Measurements from ENCODE around the gene NSD2.

Gene NSD2

GRCh38 chr4:1961563-1961962 lies 90.4 kb downstream of the NSD2 start:
- no peak overlapping the region for H3K27ac ChIP-seq
- no peaks in the 10 kb centered on the region for H3K36me3 ChIP-seq (ENCODE audit: control insufficient read depth, insufficient read depth, low read length)
- no peaks in the 10 kb centered on the region for H3K79me2 ChIP-seq
- H3K9ac ChIP-seq: no peak overlapping the region
- H3K4me3 ChIP-seq (ENCODE audit: low read depth, low read length): no peak overlapping the region
- TF ChIP-seq CTCF (IDR thresholded peaks at IDR 0.05): no peak
- no peak overlapping the region for H3K4me2 ChIP-seq (ENCODE audit: low read length)
- H3K27me3 ChIP-seq (ENCODE audit: control insufficient read depth, insufficient read depth, low read length): no peaks in the 10 kb centered on the region
- H2AFZ ChIP-seq: no peak overlapping the region
- H3K4me1 ChIP-seq: no peaks in the 10 kb centered on the region
- no peaks in the 10 kb centered on the region for H3K9me3 ChIP-seq (ENCODE audit: control insufficient read depth, low read length)

- Histone ChIP-seq H3K4me3 (ENCODE audit: low read depth, low read length) (no peak overlapping the region), H3K27me3 (ENCODE audit: control insufficient read depth, insufficient read depth, low read length) (no peaks in the 10 kb centered on the region), H2AFZ (no peak overlapping the region), H3K9me3 (ENCODE audit: control insufficient read depth, low read length) (no peaks in the 10 kb centered on the region), H3K79me2 (no peaks in the 10 kb centered on the region), H3K27ac (no peak overlapping the region), H3K9ac (no peak overlapping the region), H3K36me3 (ENCODE audit: control insufficient read depth, insufficient read depth, low read length) (no peaks in the 10 kb centered on the region), H3K4me2 (ENCODE audit: low read length) (no peak overlapping the region), H3K4me1 (no peaks in the 10 kb centered on the region)
- TF ChIP-seq CTCF (IDR thresholded peaks at IDR 0.05): no peak
Measured at GRCh38 chr4:1962980-1963379, 91.8 kb downstream of the NSD2 start.

- no peaks in the 10 kb centered on the region for H3K36me3 ChIP-seq (ENCODE audit: control insufficient read depth, insufficient read depth, low read length)
Measured at GRCh38 chr4:1964443-1964842, 93.2 kb downstream of the NSD2 start.

GRCh38 chr4:1964971-1965370 lies 93.8 kb downstream of the NSD2 start:
- Histone ChIP-seq H3K9ac (no peak overlapping the region), H3K4me2 (ENCODE audit: low read length) (no peak overlapping the region), H3K9me3 (ENCODE audit: control insufficient read depth, low read length) (no peaks in the 10 kb centered on the region), H2AFZ (no peak overlapping the region), H3K36me3 (ENCODE audit: control insufficient read depth, insufficient read depth, low read length) (no peaks in the 10 kb centered on the region), H3K79me2 (no peaks in the 10 kb centered on the region), H3K27me3 (ENCODE audit: control insufficient read depth, insufficient read depth, low read length) (no peaks in the 10 kb centered on the region), H3K27ac (no peak overlapping the region), H3K4me3 (ENCODE audit: low read depth, low read length) (no peak overlapping the region), H3K4me1 (no peaks in the 10 kb centered on the region)
- no peak for TF ChIP-seq CTCF (IDR thresholded peaks at IDR 0.05)

More at GRCh38 chr4:1964443-1964842, 93.2 kb downstream of the NSD2 start:
- no peak for TF ChIP-seq CTCF (IDR thresholded peaks at IDR 0.05)
- H3K4me1 ChIP-seq: no peaks in the 10 kb centered on the region
- H3K79me2 ChIP-seq: no peaks in the 10 kb centered on the region
- no peak overlapping the region for H3K4me2 ChIP-seq (ENCODE audit: low read length)
- no peak overlapping the region for H3K4me3 ChIP-seq (ENCODE audit: low read depth, low read length)
- no peak overlapping the region for H2AFZ ChIP-seq
- no peak overlapping the region for H3K27ac ChIP-seq
- H3K9ac ChIP-seq: no peak overlapping the region
- H3K27me3 ChIP-seq (ENCODE audit: control insufficient read depth, insufficient read depth, low read length): no peaks in the 10 kb centered on the region
- no peaks in the 10 kb centered on the region for H3K9me3 ChIP-seq (ENCODE audit: control insufficient read depth, low read length)

- H3K9ac ChIP-seq: no peak overlapping the region
- no peaks in the 10 kb centered on the region for H3K27me3 ChIP-seq (ENCODE audit: control insufficient read depth, insufficient read depth, low read length)
- H3K4me1 ChIP-seq: no peaks in the 10 kb centered on the region
- H2AFZ ChIP-seq: no peak overlapping the region
- H3K79me2 ChIP-seq: no peaks in the 10 kb centered on the region
- TF ChIP-seq CTCF (IDR thresholded peaks at IDR 0.05): no peak
- H3K4me3 ChIP-seq (ENCODE audit: low read depth, low read length): no peak overlapping the region
- H3K27ac ChIP-seq: no peak overlapping the region
- no peak overlapping the region for H3K4me2 ChIP-seq (ENCODE audit: low read length)
- H3K9me3 ChIP-seq (ENCODE audit: control insufficient read depth, low read length): no peaks in the 10 kb centered on the region
- no peaks in the 10 kb centered on the region for H3K36me3 ChIP-seq (ENCODE audit: control insufficient read depth, insufficient read depth, low read length)
Measured at GRCh38 chr4:1967512-1968149, 96.4 kb downstream of the NSD2 start.

All from parathyroid adenoma (tissue), 2 donors.